IPS-18c (cell line): Measurements from ENCODE around the gene PEX7.
"Not testable (repeated sequence)": the region's sequence is repeated elsewhere in the genome, so short reads cannot be mapped to it uniquely, and the experiment has no call there.

Experiments
- H3K4me3 ChIP-seq: 2 replicates; pipeline ENCODE4 v1.7.0; 2013; ENCODE audit warnings: low read depth, mild to moderate bottlenecking, low read length, moderate library complexity; ENCODE audit not compliant: insufficient read depth
- H3K9me3 ChIP-seq: one replicate; pipeline ENCODE4 v1.6.1; 2013; ENCODE audit warnings: mild to moderate bottlenecking, low read length, moderate library complexity; ENCODE audit not compliant: control insufficient read depth, insufficient read depth

Gene PEX7

GRCh38 chr6:136815608-136816007 is 6.8 kb upstream of the PEX7 start:
- not testable (repeated sequence) for H3K9me3 ChIP-seq, H3K4me3 ChIP-seq

GRCh38 chr6:136816656-136817055 is 5.7 kb upstream of the PEX7 start:
- Histone ChIP-seq H3K9me3 (no peaks in the 10 kb centered on the region), H3K4me3 (no peak overlapping the region)

DNA sequence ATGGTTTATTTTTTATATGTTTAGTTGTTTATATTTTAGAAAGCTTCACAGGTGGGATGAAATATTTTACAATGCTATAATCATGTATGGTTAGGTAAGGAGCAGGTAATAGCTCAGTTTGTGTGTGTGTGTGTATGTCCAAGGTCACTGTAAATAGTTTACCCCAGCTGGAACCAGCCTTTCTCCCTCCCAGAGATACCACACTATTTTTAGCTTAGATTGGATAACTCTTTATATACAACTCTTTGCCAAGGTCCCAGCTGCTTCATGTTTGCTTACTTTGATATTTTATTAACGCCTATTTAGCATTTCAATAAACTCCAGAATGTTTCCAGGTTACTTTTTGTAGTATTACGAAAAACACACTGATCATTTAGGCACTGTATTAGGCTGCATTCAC is 1.8 kb upstream of the PEX7 start:
- no peak overlapping the region for H3K4me3 ChIP-seq

DNA sequence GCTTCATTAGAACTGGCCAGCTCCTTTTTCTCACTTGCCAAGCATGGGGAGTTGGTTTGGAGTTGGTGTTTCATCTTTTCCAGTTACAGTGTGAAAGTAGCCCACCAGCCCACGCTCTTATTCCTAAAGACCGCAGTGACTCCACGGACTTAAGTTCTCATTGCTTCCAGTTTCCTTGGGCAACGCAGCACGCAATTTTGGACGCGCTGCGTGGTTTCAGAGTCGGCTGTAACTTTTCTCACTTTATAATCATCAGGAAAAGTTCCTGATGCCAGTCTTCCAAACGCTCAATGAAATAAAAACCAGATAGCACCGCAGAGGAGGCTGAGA is 381 bp upstream of the PEX7 start:
- Histone ChIP-seq H3K4me3 (peak overlapping the region; percentile 79), H3K9me3 (no peaks in the 10 kb centered on the region)

More for the DNA sequence above, 1.8 kb upstream of the PEX7 start:
- H3K9me3 ChIP-seq = no peaks in the 10 kb centered on the region

DNA sequence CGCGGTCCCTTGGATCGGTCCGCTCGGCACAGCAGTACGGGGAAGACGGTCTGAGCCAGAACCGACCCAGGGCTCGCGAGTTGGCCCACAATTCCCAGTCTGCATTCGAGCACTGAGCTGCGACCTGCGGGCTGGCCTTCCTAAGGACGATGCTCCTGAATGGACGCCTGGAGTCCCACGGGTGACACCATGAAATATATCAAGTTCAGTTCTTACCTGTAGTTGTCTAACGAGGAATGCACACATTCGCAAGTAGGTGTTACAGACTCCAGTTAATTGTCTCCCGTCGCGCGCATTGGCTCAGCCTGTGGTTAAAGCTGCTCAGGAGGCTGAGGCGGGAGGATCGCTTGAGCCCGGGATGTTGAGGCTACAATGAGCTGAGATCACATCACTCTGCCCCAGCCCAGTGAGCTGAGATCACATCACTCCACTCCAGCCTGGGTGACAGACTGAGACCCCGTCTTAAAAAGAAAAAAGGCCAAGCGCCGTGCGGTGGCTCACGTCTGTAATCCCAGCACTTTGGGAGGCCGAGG is 802 bp downstream of the PEX7 start:
- Histone ChIP-seq H3K9me3 (no peaks in the 10 kb centered on the region), H3K4me3 (peak overlapping the region; percentile 79)

DNA sequence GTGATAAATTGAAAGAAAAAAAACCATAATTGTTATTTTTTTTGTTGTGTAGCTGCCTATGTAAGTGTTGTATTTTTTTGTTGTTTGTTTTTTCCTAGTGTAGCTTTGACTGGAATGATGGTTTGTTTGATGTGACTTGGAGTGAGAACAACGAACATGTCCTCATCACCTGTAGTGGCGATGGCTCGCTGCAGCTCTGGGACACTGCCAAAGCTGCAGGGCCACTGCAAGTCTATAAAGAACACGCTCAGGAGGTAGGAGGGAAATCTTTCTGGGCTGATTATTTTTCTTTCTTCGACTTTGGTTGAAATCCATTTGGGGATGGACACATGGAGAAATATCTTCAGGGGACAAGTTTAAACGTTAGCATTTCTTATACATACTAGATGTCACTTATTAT is 3.8 kb downstream of the PEX7 start:
- Histone ChIP-seq H3K4me3 (no peak overlapping the region), H3K9me3 (peaks cover 4% of the 10 kb centered on the region)

DNA sequence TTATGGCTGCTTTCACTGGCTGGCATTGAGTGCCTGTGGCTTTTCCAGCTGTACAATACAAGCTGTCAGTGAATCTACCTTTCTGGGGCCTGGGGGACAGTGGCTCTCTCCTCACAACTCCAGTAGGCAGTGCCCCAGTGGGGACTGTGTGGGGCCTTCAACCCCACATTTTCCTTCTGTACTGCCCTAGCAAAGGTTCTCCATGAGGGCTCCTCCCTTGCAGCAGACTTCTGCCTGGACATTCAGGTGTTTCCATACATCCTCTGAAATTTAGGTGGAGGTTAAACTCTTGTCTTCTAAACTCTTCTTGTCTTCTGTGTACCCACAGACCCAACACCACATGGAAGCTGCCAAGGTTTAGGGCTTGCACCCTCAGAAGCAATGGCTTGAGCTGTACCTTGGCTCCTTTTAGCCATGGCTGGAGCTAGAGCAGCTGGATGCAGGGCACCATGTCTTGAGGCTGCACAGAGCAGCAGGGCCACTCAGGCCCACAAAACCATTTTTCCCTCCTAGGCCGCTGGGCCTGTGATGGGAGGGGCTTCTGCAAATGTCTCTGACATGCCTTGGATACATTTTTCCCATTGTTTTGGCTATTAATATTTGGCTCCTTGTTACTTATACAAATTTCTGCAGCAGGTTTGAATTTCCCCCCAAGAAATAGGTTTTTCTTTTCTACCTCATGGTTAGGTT is 9.6 kb downstream of the PEX7 start:
- Histone ChIP-seq H3K9me3 (peaks cover 12% of the 10 kb centered on the region), H3K4me3 (no peak overlapping the region)

DNA sequence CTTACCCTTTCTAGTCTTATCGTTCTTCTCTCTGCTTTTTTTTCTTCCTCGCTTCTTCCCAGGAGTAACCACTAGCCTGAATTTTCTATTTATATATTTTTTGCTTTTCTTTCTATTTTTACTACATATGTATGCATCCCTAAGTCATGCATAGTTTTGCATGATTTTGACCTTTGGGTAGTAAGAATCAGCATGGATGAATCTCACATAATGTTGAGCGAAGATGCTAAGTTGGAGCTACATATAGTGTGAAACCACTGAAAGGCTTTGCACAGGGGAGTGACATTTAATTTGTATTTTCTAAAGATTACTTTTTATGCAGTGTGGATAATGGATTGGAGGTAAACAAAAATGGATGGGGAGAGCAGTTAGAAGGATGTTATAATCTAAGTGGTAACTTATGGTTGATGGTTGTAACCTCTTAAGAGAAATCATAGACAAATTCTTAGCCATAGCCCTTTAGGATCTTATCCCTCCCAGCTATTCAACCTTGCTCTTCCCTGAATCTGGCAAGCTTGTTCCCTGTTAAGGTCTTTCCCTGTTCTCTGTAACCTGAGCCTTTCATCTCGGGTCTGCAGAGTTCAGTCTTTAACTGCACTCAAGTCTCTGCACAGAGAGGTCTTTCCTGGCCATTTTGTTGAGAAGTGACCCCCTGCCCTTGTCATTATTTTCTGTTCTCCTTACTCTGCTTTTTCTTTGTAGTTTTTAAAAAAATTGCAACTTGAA is 18.0 kb downstream of the PEX7 start:
- Histone ChIP-seq H3K4me3 (no peak overlapping the region), H3K9me3 (no peaks in the 10 kb centered on the region)

DNA sequence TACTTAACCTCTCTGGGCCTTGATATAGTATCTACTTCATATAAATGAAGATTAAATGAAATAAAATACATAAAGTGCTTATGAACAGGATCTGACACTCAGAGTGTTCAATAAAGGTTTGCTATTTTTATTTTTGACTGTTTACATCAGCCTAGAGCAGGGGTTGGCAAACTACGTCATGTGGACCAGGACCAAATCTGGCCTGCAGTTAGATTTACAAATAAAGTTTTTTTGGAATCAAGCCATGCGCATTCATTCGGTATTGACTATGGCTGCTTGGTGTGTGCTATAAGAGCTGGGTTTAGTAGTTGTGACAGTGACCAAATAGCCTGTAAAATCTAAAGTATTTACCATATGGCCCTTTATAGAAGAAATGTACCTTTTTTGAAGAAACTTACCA is 20.8 kb downstream of the PEX7 start:
- Histone ChIP-seq H3K4me3 (no peak overlapping the region), H3K9me3 (no peaks in the 10 kb centered on the region)

DNA sequence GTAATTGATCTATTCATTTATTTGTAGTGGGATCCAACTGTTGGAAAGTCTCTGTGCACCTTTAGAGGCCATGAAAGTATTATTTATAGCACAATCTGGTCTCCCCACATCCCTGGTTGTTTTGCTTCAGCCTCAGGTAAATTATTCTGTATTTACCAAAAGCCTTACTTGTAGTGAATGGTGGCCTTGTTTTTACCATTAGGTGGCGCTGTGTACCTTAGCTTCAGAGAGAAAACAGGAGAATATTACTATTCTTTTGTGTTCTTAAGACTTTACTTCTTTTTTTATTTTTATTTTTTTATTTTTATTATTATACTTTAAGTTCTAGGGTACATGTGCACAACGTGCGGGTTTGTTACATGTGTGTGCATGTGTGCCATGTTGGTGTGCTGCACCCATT is 23.7 kb downstream of the PEX7 start:
- Histone ChIP-seq H3K4me3 (no peak overlapping the region), H3K9me3 (no peaks in the 10 kb centered on the region)

- H3K9me3 ChIP-seq, H3K4me3 ChIP-seq: not testable (repeated sequence)
Observed at GRCh38 chr6:136846477-136846876, 24.1 kb downstream of the PEX7 start.

- not testable (repeated sequence) for H3K9me3 ChIP-seq, H3K4me3 ChIP-seq
Observed at GRCh38 chr6:136849979-136850563, 27.7 kb downstream of the PEX7 start.

DNA sequence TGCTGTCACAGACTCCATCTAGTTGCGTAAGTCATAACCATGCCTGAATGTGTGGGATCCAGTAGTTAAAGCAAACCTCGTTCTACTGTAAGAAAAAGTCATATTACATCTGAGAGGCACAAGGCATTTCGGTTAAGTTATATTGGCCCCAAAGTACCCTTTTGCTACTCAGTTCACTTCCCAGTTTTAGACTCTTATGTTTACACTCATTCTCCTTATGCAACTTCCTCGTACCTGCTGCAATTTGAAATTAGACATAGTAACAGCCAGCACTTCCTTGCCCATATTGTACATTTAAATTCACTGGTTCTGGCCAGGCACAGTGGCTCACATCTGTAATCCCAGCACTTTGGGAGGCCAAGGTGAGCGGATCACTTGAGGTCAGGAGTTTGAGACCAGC is 37.0 kb downstream of the PEX7 start:
- no peaks in the 10 kb centered on the region for H3K9me3 ChIP-seq
- no peak overlapping the region for H3K4me3 ChIP-seq

- H3K9me3 ChIP-seq = no peaks in the 10 kb centered on the region
Observed at GRCh38 chr6:136860043-136860442, 37.7 kb downstream of the PEX7 start.

DNA sequence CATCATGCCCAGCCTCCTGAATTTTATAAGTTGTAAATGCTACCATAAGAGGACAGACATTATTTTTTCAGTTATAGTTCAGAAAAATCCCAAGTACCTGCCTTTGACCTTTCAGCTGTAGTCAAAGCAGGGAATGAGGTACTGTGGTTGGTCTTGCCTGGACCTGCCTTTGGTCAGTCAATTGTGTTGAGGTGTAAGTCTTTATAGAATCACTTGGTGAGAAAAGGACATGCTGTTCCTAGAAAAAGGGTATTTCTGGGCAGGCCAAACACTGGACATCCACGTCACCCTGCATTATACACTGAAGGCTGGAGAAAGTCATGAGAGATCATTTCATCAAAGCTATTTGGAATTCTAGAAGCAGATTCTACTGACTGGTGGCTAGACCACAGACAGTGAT is 40.3 kb downstream of the PEX7 start:
- Histone ChIP-seq H3K9me3 (no peaks in the 10 kb centered on the region), H3K4me3 (no peak overlapping the region)

More at GRCh38 chr6:136860043-136860442, 37.7 kb downstream of the PEX7 start:
- no peak overlapping the region for H3K4me3 ChIP-seq

DNA sequence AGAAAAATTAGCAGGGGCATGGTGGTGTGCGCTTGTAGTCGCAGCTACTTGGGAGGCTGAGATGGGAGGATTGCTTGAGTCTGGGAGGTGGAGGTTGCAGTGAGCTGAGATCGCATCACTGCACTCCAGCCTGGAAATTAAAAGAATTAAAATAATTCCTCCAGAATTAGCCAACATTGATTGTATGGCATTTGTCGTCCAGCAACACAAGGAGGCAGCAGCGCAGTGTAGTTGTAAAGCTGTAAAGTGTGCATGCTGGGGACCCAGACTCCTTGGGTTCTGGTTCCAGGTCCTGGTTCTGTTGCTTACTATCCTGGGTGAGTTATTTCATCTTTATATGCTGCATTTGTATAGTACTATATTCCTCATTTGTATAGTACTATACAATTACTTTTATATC is 41.4 kb downstream of the PEX7 start:
- no peak overlapping the region for H3K4me3 ChIP-seq
- H3K9me3 ChIP-seq = no peaks in the 10 kb centered on the region

GRCh38 chr6:136864676-136865075 is 42.3 kb downstream of the PEX7 start:
- H3K4me3 ChIP-seq = no peak overlapping the region
- no peaks in the 10 kb centered on the region for H3K9me3 ChIP-seq

DNA sequence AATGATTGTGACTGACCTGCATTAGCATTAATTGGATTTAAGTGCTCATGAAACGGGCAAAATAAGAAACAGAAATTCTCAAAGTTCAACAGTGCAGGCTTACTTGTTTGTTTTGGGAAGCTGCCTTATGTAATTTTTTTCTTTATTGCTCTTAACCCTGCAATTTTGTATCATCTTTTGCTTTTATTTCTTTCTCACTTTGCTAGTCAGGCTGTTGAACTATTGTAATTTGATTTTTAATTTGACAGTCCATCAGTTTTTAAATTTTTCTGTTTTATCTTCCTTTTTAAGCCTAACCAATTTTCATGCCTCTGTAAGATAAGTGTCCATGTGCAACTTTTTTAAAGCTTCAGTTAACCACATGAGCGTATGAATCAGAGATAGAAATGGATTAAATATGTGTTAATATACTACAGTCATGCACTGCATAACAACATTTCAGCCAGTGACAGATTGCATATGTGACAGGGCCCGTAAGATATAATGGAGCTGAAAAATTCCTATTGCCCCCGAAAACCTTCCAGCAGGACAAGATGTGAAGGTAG is 44.6 kb downstream of the PEX7 start:
- H3K9me3 ChIP-seq = no peaks in the 10 kb centered on the region
- H3K4me3 ChIP-seq = no peak overlapping the region
